HG03097 (cell line): ENCODE measurements around the gene SLC49A4.

ENCODE experiments used
- ATAC-seq: cut with Tn5 transposase; IDR thresholded peaks from one replicate; pipeline ENCODE4 v1.9.1; 2021; ENCODE audit not compliant: unreplicated experiment, low FRiP score

The SLC49A4 gene

GRCh38 chr3:122785231-122785630 lies 9.6 kb upstream of the SLC49A4 start:
- no peak for ATAC-seq

DNA sequence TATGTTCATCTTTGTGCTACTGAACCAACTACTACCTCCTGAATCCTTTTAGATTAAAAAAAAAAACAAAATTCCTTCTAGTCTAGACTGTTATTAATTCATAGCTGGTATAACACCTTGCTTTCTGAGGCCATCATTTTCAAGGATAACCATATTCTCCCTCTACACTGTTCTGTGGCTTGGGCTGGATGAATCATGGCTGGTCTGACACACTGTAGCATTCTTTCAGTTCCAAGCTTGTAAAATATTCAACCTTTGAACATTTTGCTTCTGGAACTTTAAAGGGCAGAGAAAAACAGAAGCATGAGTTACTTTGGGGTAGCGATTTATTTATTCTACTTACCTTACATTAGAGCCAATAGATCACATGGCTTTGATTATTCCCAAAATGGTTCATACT lies 8.8 kb upstream of the SLC49A4 start:
- ATAC-seq, result no peak

DNA sequence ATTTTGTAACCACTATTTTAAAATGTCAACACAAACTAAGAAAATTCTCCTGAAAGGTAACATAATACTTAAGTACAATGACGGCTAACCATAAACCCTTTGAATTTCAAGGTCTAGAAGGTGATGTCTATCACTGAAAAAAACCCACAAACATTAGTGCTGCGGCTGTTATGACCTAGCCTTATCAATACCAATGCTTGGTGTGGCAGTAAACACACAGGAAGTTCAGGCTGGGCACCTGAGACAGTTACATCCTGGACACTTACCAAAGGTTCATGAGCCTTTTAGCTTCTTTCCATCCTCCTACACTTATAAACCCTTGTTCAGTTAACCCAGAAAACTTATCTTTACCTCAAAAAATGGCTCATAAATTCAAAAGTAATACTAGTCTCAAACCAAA lies 7.0 kb upstream of the SLC49A4 start:
- ATAC-seq, result no peak

- no peak for ATAC-seq
Measured at GRCh38 chr3:122789585-122790273, 5.1 kb upstream of the SLC49A4 start.

DNA sequence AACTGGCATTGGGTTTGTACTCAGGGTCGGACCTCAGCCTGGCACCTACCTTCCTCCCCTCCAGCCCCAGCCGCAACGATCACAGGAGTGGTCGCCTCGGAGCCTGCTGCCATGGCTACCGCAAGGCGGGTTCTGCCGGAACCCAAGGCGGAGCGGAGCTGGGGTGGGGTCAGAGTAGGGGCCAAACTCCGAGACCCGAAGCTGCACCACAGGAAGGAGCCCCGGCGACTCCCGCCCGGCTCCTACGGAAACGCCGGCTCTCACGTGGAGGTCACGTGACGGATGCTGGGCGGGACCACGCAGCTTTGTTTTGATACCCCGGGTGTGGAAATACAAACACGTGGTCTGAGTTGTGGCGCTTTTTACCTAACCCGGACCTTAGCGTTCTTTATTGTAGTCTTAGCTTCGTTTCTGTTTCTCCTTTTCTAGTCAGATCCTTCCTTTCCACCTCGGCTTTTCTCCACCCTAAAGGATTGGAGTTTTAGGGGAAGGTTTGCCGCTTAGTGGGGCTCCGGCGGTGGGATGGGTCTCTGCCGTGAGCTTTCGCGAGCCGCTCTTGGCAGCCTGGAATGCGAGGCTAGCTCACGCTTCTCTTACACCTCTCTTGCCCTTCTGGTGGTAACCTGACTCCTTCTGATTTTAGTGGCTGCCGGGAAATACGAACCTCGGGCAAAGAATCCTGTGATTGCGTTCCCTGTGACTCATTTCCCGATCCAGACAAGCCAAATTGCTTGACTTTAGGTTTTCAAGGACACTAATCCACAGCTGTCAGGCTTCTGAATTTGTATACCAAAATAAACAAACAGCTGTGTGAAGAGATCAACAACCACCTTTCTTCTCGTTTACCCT lies 1.1 kb upstream of the SLC49A4 start, which contains the start of gene HSPBAP1:
Gene HSPBAP1, minus strand, starts transcription at position 264 of the 849 bp plus-strand sequence. Its CDS starts 151 bp downstream, at position 113.
- peak; percentile 39 for ATAC-seq

- ATAC-seq, result no peak
Measured at GRCh38 chr3:122794483-122794778, 438 bp upstream of the SLC49A4 start.

GRCh38 chr3:122795674-122796195 lies 866 bp downstream of the SLC49A4 start:
- no peak for ATAC-seq

- ATAC-seq, result no peak
Measured at GRCh38 chr3:122797291-122797690, 2.4 kb downstream of the SLC49A4 start.

DNA sequence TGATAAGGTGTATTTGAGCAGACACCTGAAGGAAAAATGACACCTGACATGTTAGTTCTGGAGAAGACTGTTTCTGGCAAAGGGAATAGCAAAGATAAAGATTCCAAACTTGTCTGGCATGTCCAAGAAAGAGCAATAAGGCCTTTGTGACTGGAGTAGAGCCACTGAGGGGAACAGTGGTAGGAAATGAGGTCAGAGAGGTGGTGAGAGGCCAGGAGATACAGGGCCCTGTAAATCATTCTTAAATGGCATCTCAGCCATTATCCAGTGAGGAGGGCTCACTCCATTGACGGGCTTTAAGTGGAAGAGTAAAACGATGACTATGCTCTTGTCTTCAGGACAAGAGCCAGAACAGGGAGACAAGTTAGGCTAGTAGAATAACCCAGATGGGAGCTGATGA lies 4.5 kb downstream of the SLC49A4 start:
- ATAC-seq, result no peak

- no peak for ATAC-seq
Measured at GRCh38 chr3:122800031-122800430, 5.2 kb downstream of the SLC49A4 start.

GRCh38 chr3:122800706-122801237 lies 5.9 kb downstream of the SLC49A4 start:
- no peak for ATAC-seq

GRCh38 chr3:122802323-122802722 lies 7.5 kb downstream of the SLC49A4 start:
- no peak for ATAC-seq

- no peak for ATAC-seq
Measured at GRCh38 chr3:122803977-122804376, 9.1 kb downstream of the SLC49A4 start.

DNA sequence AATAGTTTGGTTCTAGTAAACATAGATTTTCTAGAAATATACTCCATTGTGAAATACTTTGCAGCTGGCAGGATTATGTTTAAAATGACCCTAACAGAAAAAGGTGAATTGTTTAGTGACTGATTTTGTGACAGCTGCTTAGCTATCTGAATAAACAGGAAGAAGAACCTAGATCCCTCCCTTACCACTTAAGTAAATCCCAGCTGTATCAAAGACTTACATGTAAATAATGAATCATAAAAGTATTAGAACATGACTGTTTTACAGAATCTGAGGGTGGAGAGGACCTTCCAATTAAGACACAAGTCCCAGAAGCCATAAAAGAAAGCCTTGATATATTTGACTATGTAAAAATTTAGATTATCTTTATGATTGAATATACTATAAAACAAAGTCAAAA lies 15.9 kb downstream of the SLC49A4 start:
- no peak for ATAC-seq

DNA sequence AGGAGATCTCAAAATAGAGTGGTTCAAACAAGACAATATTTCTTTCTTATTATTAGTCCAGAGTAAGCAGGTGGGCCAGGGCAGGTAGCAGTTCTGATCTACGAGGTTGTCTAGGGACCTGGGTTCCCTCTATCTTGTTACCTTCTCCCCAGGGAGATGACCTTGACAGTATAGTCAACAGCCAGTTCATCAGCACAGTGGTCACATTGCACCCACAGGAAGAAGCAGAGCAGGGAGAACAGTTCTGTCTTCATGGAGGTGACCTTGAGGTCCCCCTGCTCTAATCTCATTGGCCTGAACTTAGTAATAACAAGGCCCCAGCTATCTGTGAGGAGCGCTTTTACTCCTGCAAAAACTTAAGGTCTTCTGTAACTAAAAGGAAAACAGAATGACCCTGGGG lies 21.7 kb downstream of the SLC49A4 start:
- ATAC-seq, result no peak

DNA sequence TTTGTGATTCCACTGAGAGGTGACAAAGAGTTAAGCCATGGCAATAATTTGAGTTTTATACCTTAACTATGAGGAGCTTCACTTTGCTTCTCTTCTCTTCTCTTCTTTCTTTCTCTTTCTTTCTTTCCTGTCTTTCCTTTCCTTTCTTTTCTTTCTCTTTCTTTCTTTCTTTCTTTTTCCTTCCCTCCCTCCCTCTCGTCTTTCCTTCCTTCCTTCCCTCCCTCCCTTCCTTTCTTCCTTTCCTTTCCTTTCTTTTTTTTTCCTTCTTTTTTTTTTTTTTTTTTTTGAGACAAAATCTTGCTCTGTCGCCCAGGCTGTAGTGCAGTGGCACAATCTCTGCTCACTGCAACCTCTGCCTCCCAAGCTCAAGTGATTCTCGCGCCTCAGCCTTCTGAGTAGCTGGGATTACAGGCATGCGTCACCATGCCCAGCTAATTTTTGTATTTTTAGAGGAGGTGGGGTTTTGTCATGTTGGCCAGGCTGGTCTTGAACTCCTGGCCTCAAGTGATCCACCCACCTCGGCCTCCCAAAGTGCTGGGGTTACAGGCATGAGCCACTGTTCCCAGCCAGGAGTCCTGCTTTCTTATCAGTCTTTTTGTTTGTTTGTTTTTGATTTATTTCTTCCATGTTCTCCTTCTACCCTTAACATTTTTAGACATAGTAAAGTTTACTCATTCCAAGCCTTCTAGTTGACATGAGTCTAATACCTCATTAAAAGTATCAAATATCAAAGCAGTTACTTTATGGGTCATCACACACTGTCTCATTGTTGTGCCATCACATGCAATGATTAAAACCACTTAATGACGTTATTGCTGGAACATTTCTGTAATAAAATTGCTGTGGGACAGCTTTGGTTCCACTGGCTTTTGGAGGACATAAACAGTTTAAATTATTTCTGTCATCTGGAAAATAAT lies 29.9 kb downstream of the SLC49A4 start:
- ATAC-seq, result no peak

DNA sequence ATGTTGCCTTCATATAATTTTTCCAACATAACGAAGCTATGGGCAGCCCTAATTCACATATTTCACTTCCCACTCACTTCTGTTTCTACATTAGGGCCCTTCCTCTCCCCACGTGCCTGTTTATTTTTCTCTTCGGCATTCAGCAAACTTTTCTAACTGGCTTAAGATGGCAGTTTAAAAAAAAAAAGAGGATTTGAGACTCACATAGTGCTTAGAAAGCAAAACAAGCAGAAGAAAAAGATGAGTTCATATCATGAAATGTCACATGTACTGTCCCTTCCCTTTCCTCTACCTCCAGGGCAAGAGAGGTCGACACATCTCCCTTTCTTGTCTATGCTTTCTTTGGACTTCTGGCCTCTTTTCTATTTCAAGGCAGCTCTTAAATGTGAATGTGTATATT lies 30.6 kb downstream of the SLC49A4 start:
- ATAC-seq, result no peak

- no peak for ATAC-seq
Measured at GRCh38 chr3:122826278-122826677, 31.4 kb downstream of the SLC49A4 start.

DNA sequence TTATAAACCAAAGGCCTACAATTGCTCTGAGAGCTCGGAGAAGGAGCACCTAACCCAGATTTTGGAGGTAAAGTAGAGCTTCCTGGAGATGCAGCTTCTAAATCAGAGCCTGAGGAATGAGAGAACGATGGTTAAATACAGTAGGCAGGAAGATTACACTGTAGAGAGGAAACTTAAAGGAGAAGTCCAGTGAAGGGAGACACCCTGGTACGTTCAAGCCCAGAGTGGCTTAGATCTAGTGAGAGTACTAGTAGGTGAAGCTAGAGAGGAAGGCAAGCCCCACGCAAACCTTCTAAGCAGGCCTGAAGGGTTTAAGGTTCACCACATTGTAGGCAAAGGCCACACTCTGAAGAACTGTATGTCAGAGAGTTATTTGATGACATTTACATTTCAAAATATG lies 33.4 kb downstream of the SLC49A4 start:
- no peak for ATAC-seq

GRCh38 chr3:122835590-122835989 lies 40.7 kb downstream of the SLC49A4 start:
- no peak for ATAC-seq

DNA sequence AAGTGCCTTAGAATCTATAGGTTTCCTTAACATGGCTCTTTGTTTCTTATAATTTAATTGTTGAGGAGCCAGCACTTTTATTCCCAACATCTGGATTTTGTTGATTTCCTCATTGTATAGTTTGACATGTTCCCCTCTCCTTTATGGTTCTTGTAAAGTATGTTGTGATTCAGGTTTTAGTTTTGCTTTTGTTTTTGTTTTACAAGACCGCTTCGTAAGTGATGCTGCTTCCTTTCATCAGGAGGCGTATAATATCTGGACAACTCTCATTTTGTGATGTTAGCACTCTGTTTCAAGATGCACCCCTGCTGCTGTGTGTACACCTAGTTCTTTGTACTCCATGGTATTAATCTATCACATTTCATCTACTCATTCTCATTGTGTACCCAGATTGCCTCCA lies 48.7 kb downstream of the SLC49A4 start:
- ATAC-seq, result no peak
